B cell (primary cell): ENCODE data around the gene STX7. TPM values are rescaled to one million over a fixed set of nuclear protein-coding genes. Genes with fewer than 3 reads are reported as not detected.

Experiments used
- ATAC-seq: fragments of 200-7000 bp; cut with Tn5 transposase; one replicate; pipeline ENCODE4 v1.10.0; 2021; ENCODE audit warnings: low read depth, mild to moderate bottlenecking, moderate number of reproducible peaks, moderate library complexity
- CTCF ChIA-PET: fragments of 350-600 bp; sonication (Branson Sonifier 250); formaldehyde crosslinking; loops from one replicate; lab custom pipeline; 2021; ENCODE audit warnings: antibody characterized with exemption, inconsistent platforms; lab: Charles Lee
- POLR2A ChIA-PET: fragments of 350-600 bp; sonication (Branson Sonifier 250); formaldehyde crosslinking; loops from one replicate; lab custom pipeline; 2021; ENCODE audit warnings: antibody characterized with exemption; lab: Charles Lee
- DNase-seq: peaks from one replicate; pipeline ENCODE4 v3.0.0; 2013
- H2AFZ ChIP-seq: 2 replicates; pipeline ENCODE4 v1.6.1; 2012; ENCODE audit warnings: mild to moderate bottlenecking, low read depth, low read length; ENCODE audit not compliant: insufficient read depth, poor library complexity, severe bottlenecking
- H3K27ac ChIP-seq, 2 donors: 1 replicate in 1 of 2; 2 replicates in 1 of 2; pipeline ENCODE4 v1.5.1; 2012 to 2013; ENCODE audit warnings: low read length in 2 of 2, mild to moderate bottlenecking in 2 of 2, moderate library complexity in 1 of 2
- H3K27me3 ChIP-seq, 4 experiments: fragments of 200-600 bp in 1 of 4; sonication (generic) in 1 of 4; replicated peaks in 1 of 4; 1 replicate in 2 of 4; 2 replicates in 2 of 4; pipeline versions ENCODE4 v1.6.1 to v1.7.0; 2013 to 2016; ENCODE audit warnings: low read length in 3 of 4, mild to moderate bottlenecking in 2 of 4, mixed read lengths in 1 of 4, moderate library complexity in 1 of 4; ENCODE audit not compliant: insufficient read depth in 4 of 4, control insufficient read depth in 3 of 4; ENCODE audit errors: control extremely low read depth in 1 of 4
- H3K36me3 ChIP-seq, 2 experiments: replicated peaks in 1 of 2; 1 replicate in 1 of 2; 2 replicates in 1 of 2; pipeline versions ENCODE4 v1.6.1 to v1.7.1; 2013; ENCODE audit warnings: low read length in 1 of 2; ENCODE audit not compliant: insufficient read depth in 2 of 2, control insufficient read depth in 1 of 2; ENCODE audit errors: control extremely low read depth in 1 of 2, extremely low read depth in 1 of 2
- H3K4me1 ChIP-seq, 2 donors: fragments of 200-600 bp in 1 of 2; sonication (generic) in 1 of 2; 1 replicate in 1 of 2; 2 replicates in 1 of 2; pipeline versions ENCODE4 v1.5.1 to v1.6.1; 2013 to 2017; ENCODE audit warnings: low read length in 2 of 2; ENCODE audit not compliant: control insufficient read depth in 2 of 2, insufficient read depth in 2 of 2
- H3K4me2 ChIP-seq: replicated peaks from 2 replicates; pipeline ENCODE3; 2012; ENCODE audit warnings: mild to moderate bottlenecking, low read depth, low read length; ENCODE audit not compliant: poor library complexity, severe bottlenecking
- H3K4me3 ChIP-seq, 5 experiments: fragments of 200-600 bp in 1 of 5; sonication (generic) in 1 of 5; 1 replicate in 3 of 5; 2 replicates in 2 of 5; pipeline versions ENCODE4 v1.5.1 to v1.7.0; 2011 to 2016; ENCODE audit warnings: low read length in 4 of 5, mild to moderate bottlenecking in 4 of 5, low read depth in 2 of 5, control low read depth in 1 of 5, moderate library complexity in 1 of 5; ENCODE audit not compliant: insufficient read depth in 1 of 5; ENCODE audit errors: control extremely low read depth in 1 of 5, extremely low read depth in 1 of 5
- H3K79me2 ChIP-seq: fragments of 200-600 bp; sonication (generic); one replicate; pipeline ENCODE4 v1.6.0; 2016; ENCODE audit warnings: low read length; ENCODE audit not compliant: control insufficient read depth, insufficient read depth
- H3K9ac ChIP-seq: fragments of 200-600 bp; sonication (generic); 2 replicates; pipeline ENCODE4 v1.6.1; 2017; ENCODE audit warnings: mild to moderate bottlenecking, low read length, moderate library complexity
- H3K9me3 ChIP-seq, 3 donors: one replicate each; pipeline versions ENCODE4 v1.6.1 to v1.7.1; 2013; ENCODE audit warnings: low read length in 2 of 3; ENCODE audit not compliant: control insufficient read depth in 2 of 3, insufficient read depth in 1 of 3; ENCODE audit errors: control extremely low read depth in 1 of 3
- H4K20me1 ChIP-seq: 2 replicates; pipeline ENCODE4 v1.6.0; 2012; ENCODE audit warnings: mild to moderate bottlenecking, low read length; ENCODE audit not compliant: insufficient read depth, control insufficient read depth, poor library complexity, severe bottlenecking
- H3K27ac Mint-ChIP-seq: one replicate; pipeline ENCODE4 v1.8.0; 2021; ENCODE audit warnings: mixed read lengths
- H3K27me3 Mint-ChIP-seq: one replicate; pipeline ENCODE4 v1.8.0; 2021; ENCODE audit warnings: mixed read lengths
- H3K4me1 Mint-ChIP-seq: one replicate; pipeline ENCODE4 v1.8.0; 2021; ENCODE audit warnings: mixed read lengths
- H3K4me3 Mint-ChIP-seq: one replicate; pipeline ENCODE4 v1.8.0; 2021; ENCODE audit warnings: mixed read lengths
- H3K9me3 Mint-ChIP-seq: one replicate; pipeline ENCODE4 v1.8.0; 2022; ENCODE audit warnings: mixed read lengths; ENCODE audit not compliant: insufficient read depth
- CTCF ChIP-seq: fragments of 200-600 bp; IDR thresholded peaks from one replicate; pipeline ENCODE4 v1.8.0; 2022; ENCODE audit warnings: antibody characterized with exemption, mild to moderate bottlenecking
- EZH2 ChIP-seq: IDR thresholded peaks from 2 replicates; pipeline ENCODE4 v1.6.1; 2012; ENCODE audit warnings: borderline replicate concordance, low read depth, mild to moderate bottlenecking, moderate library complexity, low read length; ENCODE audit not compliant: insufficient read depth, poor library complexity, severe bottlenecking
- WGBS: methylation state at CpG from one replicate; pipeline ENCODE4 v1.1.5; 2013; ENCODE audit warnings: missing lambda C conversion rate; ENCODE audit not compliant: insufficient coverage; 5-methylcytosine and 5-hydroxymethylcytosine counted together
- intact Hi-C: fragments of 100-400 bp; cut with micrococcal nuclease; formaldehyde crosslinking; loops from one replicate; pipeline ENCODE4 v1.10.0; 2022
- polyA plus RNA-seq: library from polyadenylated mRNA; depleted of rRNA; stranded (reverse); fragments of >200 nt; gene quantifications from 2 replicates; pipeline ENCODE4 v1.2.3, GENCODE V29; 2012
- total RNA-seq, 2 donors: library from RNA; stranded (reverse); fragments of 120-200 nt in 1 of 2; gene quantifications; 1 replicate in 1 of 2; 2 replicates in 1 of 2; pipeline versions ENCODE4 v1.2.3 to v1.2.4, GENCODE V29; 2013 to 2022

The STX7 gene
- total and polyA plus RNA-seq, 2 donors (not counting 1 experiment from before 2014, with no cell fraction given), result 70.9 to 221 TPM

- Histone ChIP-seq H3K27ac (no peak within 1 kb of the TSS), H3K9me3 (no peaks in the 10 kb centered on the region), H3K36me3 (no peaks in the 10 kb centered on the region), H3K9ac (no peak within 1 kb of the TSS), H3K4me2 (no peak within 1 kb of the TSS), H3K27me3 (peaks cover 0 to 5% (median 0%) of the 10 kb centered on the region in 4 experiments), H2AFZ (no peak within 1 kb of the TSS), H3K4me1 (peaks cover 0 to 2% of the 10 kb centered on the region in 2 donors), H3K79me2 (no peaks in the 10 kb centered on the region), H3K4me3 (no peak within 1 kb of the TSS), H4K20me1 (no peaks in the 10 kb centered on the region)
- ChIA-PET CTCF (no interaction called here), POLR2A (no interaction called here)
- no peaks in the 10 kb centered on the region for H3K9me3 Mint-ChIP-seq
- intact Hi-C loops, result no loop called here
- no CpG with 5 or more reads among the region's 2 CpGs for WGBS
- peaks cover 3% of the 10 kb centered on the region for H3K4me1 Mint-ChIP-seq
- DNase-seq (no peak), ATAC-seq (no peak)
- TF ChIP-seq EZH2 (no peak), CTCF (no peak)
- H3K27me3 Mint-ChIP-seq, result peaks cover 32% of the 10 kb centered on the region
- H3K27ac Mint-ChIP-seq, result no peak within 1 kb of the TSS
- H3K4me3 Mint-ChIP-seq, result no peak within 1 kb of the TSS
Observed at GRCh38 chr6:132552372-132552771, 39.5 kb upstream of the STX7 start, which contains the start of gene TAAR8. TSS of gene TAAR8 (plus strand) at chr6:132552672. CDS start at chr6:132552693, 21 bp downstream.

GRCh38 chr6:132551214-132551613 is 38.3 kb upstream of the STX7 start:
- Histone ChIP-seq H3K9ac (no peak overlapping the region), H3K9me3 (no peaks in the 10 kb centered on the region), H3K27me3 (peaks cover 0 to 3% (median 0%) of the 10 kb centered on the region in 4 experiments), H3K4me3 (no peak overlapping the region), H4K20me1 (no peaks in the 10 kb centered on the region), H2AFZ (no peak overlapping the region), H3K27ac (no peak overlapping the region), H3K79me2 (no peaks in the 10 kb centered on the region), H3K4me1 (peaks cover 0 to 2% of the 10 kb centered on the region in 2 donors), H3K4me2 (no peak overlapping the region), H3K36me3 (no peaks in the 10 kb centered on the region)
- intact Hi-C loops, result no loop called here
- TF ChIP-seq CTCF (no peak), EZH2 (no peak)
- Mint-ChIP-seq H3K4me3 (no peak overlapping the region), H3K27me3 (peaks cover 22% of the 10 kb centered on the region), H3K27ac (no peak overlapping the region), H3K4me1 (peaks cover 3% of the 10 kb centered on the region), H3K9me3 (no peaks in the 10 kb centered on the region)
- 90% methylated on average over 4 of the region's 4 CpGs for WGBS
- ATAC-seq (no peak), DNase-seq (no peak)
- POLR2A ChIA-PET, result no interaction called here
- CTCF ChIA-PET, result interaction anchor here (1.0 kb wide), 1 partner anchor 21 kb away, joined by 3 read pairs; no protein-coding TSS in a partner anchor
